ENCODE measurements around the gene RNF220.

GRCh38 chr1:44685218-44685617 is 280.2 kb downstream of the RNF220 start:
- TF ChIP-seq CTCF (IDR thresholded peaks at IDR 0.05 in 8 of 11, conservative IDR thresholded peaks at IDR 0.05 in 3 of 11) = no peak
- no peak for TF ChIP-seq POLR2A (IDR thresholded peaks at IDR 0.05)
- TF ChIP-seq POLR2AphosphoS5 (IDR thresholded peaks at IDR 0.05) = no peak

All from spleen (tissue), 7 donors.